ENCODE results near the gene IL36A.

- TF ChIP-seq CTCF (IDR thresholded peaks at IDR 0.05; ENCODE audit: low read length) (no peak), EZH2phosphoT487 (IDR thresholded peaks at IDR 0.05; ENCODE audit: low read length) (no peak), EZH2 (optimal IDR thresholded peaks at IDR 0.05; ENCODE audit: low read depth, low read length) (no peak)
Observed at GRCh38 chr2:112972423-112973086, 32.7 kb upstream of the IL36A start.
